HCT116 (cell line): ENCODE data around the gene GAS2L2. TPM values are rescaled to one million over a fixed set of nuclear protein-coding genes. Genes with fewer than 3 reads are reported as not detected.

Experiments used
- ATAC-seq: fragments of 200-7000 bp; cut with Tn5 transposase; 2 replicates; pipeline ENCODE4 v1.9.1; 2020; ENCODE audit warnings: mild to moderate bottlenecking, moderate library complexity
- BruUV-seq: library from RNA; stranded (reverse); fragments of 400-500 nt; replicated peaks from 2 replicates; lab custom pipeline; 2021; lab: Mats Ljungman, UMichigan
- CTCF ChIA-PET: fragments of 300-600 bp; sonication (Branson Sonifier 250); formaldehyde crosslinking; loops from one replicate; lab custom pipeline; 2021; ENCODE audit warnings: antibody characterized with exemption; lab: Charles Lee
- POLR2A ChIA-PET: fragments of 300-600, 350-600 bp; sonication (Branson Sonifier 250); formaldehyde crosslinking; loops from one replicate; lab custom pipeline; 2021; ENCODE audit warnings: antibody characterized with exemption; lab: Charles Lee
- RAD21 ChIA-PET, 2 experiments: fragments of 300-600 bp; sonication (Branson Sonifier 250); formaldehyde crosslinking; loops; one replicate each; lab custom pipeline; 2023; ENCODE audit warnings: low total read pairs in 2 of 2; ENCODE audit not compliant: uncharacterized antibody in 2 of 2, unreplicated experiment in 2 of 2, low non-redundant PET in 1 of 2; lab: Charles Lee
- DNase-seq: peaks from one replicate; pipeline ENCODE4 v3.0.0-alpha.2; 2010; ENCODE audit warnings: low read depth, low spot score
- H2AFZ ChIP-seq: fragments of 200-600 bp; shearing (Covaris generic), sonication (generic); 2 replicates; pipeline ENCODE4 v1.6.1; 2017; ENCODE audit warnings: low read depth, mixed run types, mixed read lengths, antibody characterized with exemption, low read length; ENCODE audit not compliant: poor library complexity, severe bottlenecking
- H3K27ac ChIP-seq: 2 replicates; pipeline ENCODE4 v1.5.1; 2012; ENCODE audit warnings: low read depth, low read length
- H3K27me3 ChIP-seq: fragments of 200-600 bp; sonication (generic); 2 replicates; pipeline ENCODE4 v1.6.1; 2016; ENCODE audit warnings: mixed run types, low read length, mixed read lengths; ENCODE audit not compliant: insufficient read depth
- H3K36me3 ChIP-seq, 2 experiments: fragments of 200-500 bp in 1 of 2; fragments of 200-600 bp in 1 of 2; sonication (Bioruptor generic) in 1 of 2; sonication (generic) in 1 of 2; 2 replicates each; pipeline versions ENCODE4 v1.5.1 to v1.6.1; 2014 to 2016; ENCODE audit warnings: low read length in 2 of 2, inconsistent platforms in 1 of 2, mixed read lengths in 1 of 2, mixed run types in 1 of 2; ENCODE audit not compliant: insufficient read depth in 2 of 2, control insufficient read depth in 1 of 2
- H3K4me1 ChIP-seq, 2 experiments: fragments of 200-600 bp in 1 of 2; sonication (generic) in 1 of 2; 2 replicates each; pipeline versions ENCODE4 v1.5.1 to v1.6.1; 2012 to 2017; ENCODE audit warnings: low read length in 2 of 2, inconsistent platforms in 1 of 2, mild to moderate bottlenecking in 1 of 2, mixed read lengths in 1 of 2, mixed run types in 1 of 2, moderate library complexity in 1 of 2; ENCODE audit not compliant: insufficient read depth in 2 of 2, control insufficient read depth in 1 of 2
- H3K4me2 ChIP-seq: fragments of 200-600 bp; sonication (generic); 2 replicates; pipeline ENCODE4 v1.6.1; 2017; ENCODE audit warnings: mixed run types, low read length, mixed read lengths
- H3K4me3 ChIP-seq, 2 experiments: fragments of 200-600 bp in 1 of 2; sonication (generic) in 1 of 2; replicated peaks in 1 of 2; 2 replicates each; pipeline ENCODE4 v1.5.1; 2011 to 2016; ENCODE audit warnings: low read length in 2 of 2, control low read depth in 1 of 2, low read depth in 1 of 2, mild to moderate bottlenecking in 1 of 2, mixed read lengths in 1 of 2, mixed run types in 1 of 2
- H3K79me2 ChIP-seq: fragments of 200-600 bp; sonication (generic); 2 replicates; pipeline ENCODE4 v1.6.1; 2017; ENCODE audit warnings: mild to moderate bottlenecking, mixed run types, low read length, moderate library complexity, mixed read lengths; ENCODE audit not compliant: insufficient read depth
- H3K9ac ChIP-seq: fragments of 200-600 bp; sonication (generic); 2 replicates; pipeline ENCODE4 v1.6.1; 2016; ENCODE audit warnings: low read length, mixed read lengths
- H3K9me2 ChIP-seq: fragments of 200-600 bp; sonication (generic), shearing (Covaris generic); 2 replicates; pipeline ENCODE4 v1.6.1; 2017; ENCODE audit warnings: mixed run types, mild to moderate bottlenecking, moderate library complexity; ENCODE audit not compliant: insufficient read depth
- H3K9me3 ChIP-seq, 2 experiments: fragments of 200-500 bp in 1 of 2; fragments of 200-600 bp in 1 of 2; sonication (Bioruptor generic) in 1 of 2; sonication (generic) in 1 of 2; 2 replicates each; pipeline ENCODE4 v1.6.1; 2014 to 2017; ENCODE audit warnings: low read length in 2 of 2, mixed read lengths in 2 of 2, inconsistent platforms in 1 of 2, low read depth in 1 of 2, mild to moderate bottlenecking in 1 of 2, mixed run types in 1 of 2, moderate library complexity in 1 of 2; ENCODE audit not compliant: control insufficient read depth in 1 of 2, insufficient read depth in 1 of 2
- H4K20me1 ChIP-seq: fragments of 200-600 bp; sonication (generic), shearing (Covaris generic); 2 replicates; pipeline ENCODE4 v1.6.1; 2017; ENCODE audit warnings: mixed run types, mild to moderate bottlenecking, moderate library complexity; ENCODE audit not compliant: insufficient read depth
- CEBPB ChIP-seq: IDR thresholded peaks from 2 replicates; pipeline ENCODE4 v1.6.1; 2012; ENCODE audit warnings: low read depth
- EGR1 ChIP-seq: IDR thresholded peaks from 2 replicates; pipeline ENCODE4 v1.6.1; 2012; ENCODE audit warnings: low read depth
- EZH2 ChIP-seq: fragments of 200-600 bp; sonication (generic); IDR thresholded peaks from 2 replicates; pipeline ENCODE4 v1.6.1; 2017; ENCODE audit warnings: antibody characterized with exemption, mixed run types
- EZH2phosphoT487 ChIP-seq: fragments of 200-600 bp; IDR thresholded peaks from 2 replicates; pipeline ENCODE4 v1.6.1; 2018; ENCODE audit warnings: antibody characterized with exemption, borderline replicate concordance
- FOSL1 ChIP-seq: IDR thresholded peaks from 2 replicates; pipeline ENCODE4 v1.6.1; 2012; ENCODE audit warnings: low read depth
- JUND ChIP-seq: IDR thresholded peaks from 2 replicates; pipeline ENCODE4 v1.6.1; 2012
- POLR2A ChIP-seq: IDR thresholded peaks from 2 replicates; pipeline ENCODE4 v1.7.0; 2011; ENCODE audit warnings: borderline replicate concordance; ENCODE audit not compliant: insufficient read depth, insufficient read length; ENCODE audit errors: extremely low read depth
- POLR2AphosphoS5 ChIP-seq: IDR thresholded peaks from 2 replicates; pipeline ENCODE4 v1.6.1; 2011; ENCODE audit warnings: mild to moderate bottlenecking, low read depth, low read length, moderate library complexity
- SIN3A ChIP-seq: IDR thresholded peaks from 2 replicates; pipeline ENCODE4 v1.6.1; 2012; ENCODE audit warnings: low read depth
- SP1 ChIP-seq: IDR thresholded peaks from 2 replicates; pipeline ENCODE4 v1.6.1; 2012; ENCODE audit warnings: low read depth
- SRF ChIP-seq: IDR thresholded peaks from 2 replicates; pipeline ENCODE4 v1.6.1; 2012; ENCODE audit warnings: low read depth
- YY1 ChIP-seq: IDR thresholded peaks from 2 replicates; pipeline ENCODE4 v1.6.1; 2011; ENCODE audit warnings: low read length, low read depth, moderate library complexity, mild to moderate bottlenecking; ENCODE audit not compliant: insufficient replicate concordance; ENCODE audit errors: extremely low read depth
- ZNF274 ChIP-seq: fragments of 200-500 bp; sonication (Bioruptor generic); IDR thresholded peaks from 2 replicates; pipeline ENCODE4 v1.6.1; 2014; ENCODE audit warnings: mild to moderate bottlenecking, low read depth, low read length, inconsistent platforms
- intact Hi-C: fragments of 100-400 bp; cut with micrococcal nuclease; formaldehyde crosslinking; loops from 2 replicates; pipeline ENCODE4 v1.10.0; 2022
- total RNA-seq: library from RNA; stranded (reverse); gene quantifications from one replicate; pipeline ENCODE4 v1.2.1, GENCODE V29; 2021; ENCODE audit not compliant: unreplicated experiment
- TF ChIP-seq, protein P1 (sequence below): IDR thresholded peaks from 2 replicates; pipeline ENCODE4 v1.6.1; 2011; ENCODE audit warnings: mild to moderate bottlenecking, low read length, moderate library complexity; ENCODE audit not compliant: insufficient replicate concordance; ENCODE audit errors: extremely low read depth
- TF ChIP-seq, protein P2 (sequence below): IDR thresholded peaks from 2 replicates; pipeline ENCODE4 v1.6.1; 2012

Gene GAS2L2
- total RNA-seq, 1 experiment from 2014 or later: not detected

DNA sequence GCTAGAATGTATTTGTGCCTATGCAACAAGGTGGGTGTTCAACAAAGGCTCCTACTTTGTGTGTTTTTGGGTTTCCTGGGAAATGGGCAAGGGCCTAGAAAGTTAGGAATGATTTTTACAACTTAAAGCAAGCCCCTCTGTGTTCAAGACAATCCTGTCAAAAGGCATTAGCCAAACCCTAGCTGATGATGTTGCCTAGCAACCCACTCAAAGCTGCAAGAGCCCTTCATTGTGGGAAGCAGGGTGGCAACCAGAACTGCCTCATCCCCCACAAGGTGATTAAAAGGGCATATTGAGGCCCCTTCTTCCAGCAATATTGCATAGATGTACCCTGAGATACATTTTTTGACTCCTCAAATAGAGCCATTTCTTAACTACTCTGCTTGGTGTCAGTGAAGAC lies 37.6 kb downstream of the GAS2L2 start:
- no peaks in the 10 kb centered on the region for H3K4me1 ChIP-seq
- TF ChIP-seq, protein P1, sequence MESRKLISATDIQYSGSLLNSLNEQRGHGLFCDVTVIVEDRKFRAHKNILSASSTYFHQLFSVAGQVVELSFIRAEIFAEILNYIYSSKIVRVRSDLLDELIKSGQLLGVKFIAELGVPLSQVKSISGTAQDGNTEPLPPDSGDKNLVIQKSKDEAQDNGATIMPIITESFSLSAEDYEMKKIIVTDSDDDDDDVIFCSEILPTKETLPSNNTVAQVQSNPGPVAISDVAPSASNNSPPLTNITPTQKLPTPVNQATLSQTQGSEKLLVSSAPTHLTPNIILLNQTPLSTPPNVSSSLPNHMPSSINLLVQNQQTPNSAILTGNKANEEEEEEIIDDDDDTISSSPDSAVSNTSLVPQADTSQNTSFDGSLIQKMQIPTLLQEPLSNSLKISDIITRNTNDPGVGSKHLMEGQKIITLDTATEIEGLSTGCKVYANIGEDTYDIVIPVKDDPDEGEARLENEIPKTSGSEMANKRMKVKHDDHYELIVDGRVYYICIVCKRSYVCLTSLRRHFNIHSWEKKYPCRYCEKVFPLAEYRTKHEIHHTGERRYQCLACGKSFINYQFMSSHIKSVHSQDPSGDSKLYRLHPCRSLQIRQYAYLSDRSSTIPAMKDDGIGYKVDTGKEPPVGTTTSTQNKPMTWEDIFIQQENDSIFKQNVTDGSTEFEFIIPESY: no peak
- TF ChIP-seq JUND (no peak), EZH2 (no peak), SP1 (no peak), YY1 (no peak), EZH2phosphoT487 (no peak), SIN3A (no peak), POLR2AphosphoS5 (no peak), EGR1 (no peak), FOSL1 (no peak), SRF (no peak), CEBPB (no peak), ZNF274 (no peak), POLR2A (no peak)
- TF ChIP-seq, protein P2, sequence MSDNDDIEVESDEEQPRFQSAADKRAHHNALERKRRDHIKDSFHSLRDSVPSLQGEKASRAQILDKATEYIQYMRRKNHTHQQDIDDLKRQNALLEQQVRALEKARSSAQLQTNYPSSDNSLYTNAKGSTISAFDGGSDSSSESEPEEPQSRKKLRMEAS: no peak
- TF ChIP-seq, all 23 proteins: peak for 0
- DNase-seq: no peak
- no TSS peak for BruUV-seq
- CTCF ChIA-PET: no interaction called here
- no peaks in the 10 kb centered on the region for H3K9me3 ChIP-seq
- no peak overlapping the region for H3K27ac ChIP-seq
- no peak overlapping the region for H2AFZ ChIP-seq
- H3K9me2 ChIP-seq: no peaks in the 10 kb centered on the region
- no peaks in the 10 kb centered on the region for H3K27me3 ChIP-seq
- intact Hi-C loops: no loop called here
- RAD21 ChIA-PET: no interaction called here
- POLR2A ChIA-PET: no interaction called here
- H3K36me3 ChIP-seq: peaks cover 14 to 29% of the 10 kb centered on the region in 2 experiments; a peak in 3 of 4 replicates
- no peaks in the 10 kb centered on the region for H3K79me2 ChIP-seq
- no peaks in the 10 kb centered on the region for H4K20me1 ChIP-seq
- no peak overlapping the region for H3K4me3 ChIP-seq
- no peak for ATAC-seq
- H3K4me2 ChIP-seq: no peak overlapping the region
- no peak overlapping the region for H3K9ac ChIP-seq
